ENCODE data around the gene TRIM38.
"Not testable (repeated sequence)": the region's sequence is repeated elsewhere in the genome, so short reads cannot be mapped to it uniquely, and the experiment has no call there.

Gene TRIM38

DNA sequence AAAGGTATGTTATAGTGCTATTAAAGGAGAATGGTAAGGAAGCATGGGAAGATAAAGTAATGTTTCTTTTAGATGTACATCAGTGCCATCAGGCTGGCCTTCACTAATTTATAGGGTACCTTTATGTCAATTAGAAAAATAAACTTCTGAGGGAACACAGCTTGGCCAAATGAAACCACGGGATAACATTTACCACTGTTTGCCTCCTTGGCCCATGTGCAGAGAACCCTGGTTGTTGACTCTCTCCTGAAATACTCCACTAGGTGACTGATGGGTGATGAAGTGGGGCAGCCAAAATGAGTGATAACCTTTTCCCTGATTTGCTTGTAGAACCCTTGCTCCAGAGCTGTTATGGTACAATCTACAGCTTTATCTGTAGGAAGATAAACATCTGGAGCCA lies 9.5 kb downstream of the TRIM38 start:
- no peak for DNase-seq

DNA sequence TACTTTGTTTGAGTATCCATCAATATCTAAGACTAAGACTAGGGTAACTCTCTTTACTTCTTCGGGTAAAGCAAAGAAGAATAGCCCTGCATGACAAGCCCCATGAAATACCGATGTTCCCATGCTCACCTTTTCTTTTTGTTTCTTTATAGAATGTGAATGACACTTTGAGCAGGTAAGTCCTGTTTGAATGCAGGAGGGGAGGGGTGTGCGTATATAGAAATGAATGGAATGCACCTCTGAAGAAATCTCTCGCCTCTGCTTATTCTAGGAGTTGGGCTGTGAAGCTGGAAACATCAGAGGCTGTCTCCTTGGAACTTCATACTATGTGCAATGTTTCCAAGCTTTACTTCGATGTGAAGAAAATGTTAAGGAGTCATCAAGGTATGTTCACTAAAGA lies 10.3 kb downstream of the TRIM38 start:
- no peak for DNase-seq

- no peak for DNase-seq
Measured at GRCh38 chr6:25973923-25974555, 11.4 kb downstream of the TRIM38 start.

DNA sequence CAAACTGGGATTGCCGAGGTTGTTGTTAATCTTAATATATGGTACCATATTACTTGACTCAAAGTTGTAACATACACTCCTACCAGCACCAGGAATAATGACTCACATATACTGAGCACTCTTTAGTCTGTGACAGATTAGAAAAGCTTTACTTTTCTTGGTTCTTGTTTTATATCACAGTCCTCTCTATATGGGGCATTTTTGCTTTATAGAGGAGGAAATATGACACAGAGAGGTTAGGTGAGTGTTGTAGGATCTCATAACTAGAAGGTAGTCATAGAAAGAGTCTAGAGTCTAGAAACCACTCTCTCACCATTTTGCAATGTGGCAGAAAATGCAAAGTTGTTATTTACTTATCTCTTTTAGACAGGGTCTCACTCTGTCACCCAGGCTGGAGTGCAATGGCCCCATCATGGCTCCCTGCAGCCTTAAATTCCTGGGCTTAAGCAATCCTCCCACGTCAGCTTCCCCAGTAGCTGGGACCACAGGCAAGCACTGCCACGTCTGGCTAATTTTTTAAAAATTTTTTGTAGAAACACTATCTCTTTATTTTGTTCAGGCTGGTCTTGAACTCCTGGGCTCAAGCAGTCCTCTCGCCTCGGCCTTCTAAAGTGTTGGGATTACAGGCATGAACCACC lies 13.4 kb downstream of the TRIM38 start:
- no peak for DNase-seq

DNA sequence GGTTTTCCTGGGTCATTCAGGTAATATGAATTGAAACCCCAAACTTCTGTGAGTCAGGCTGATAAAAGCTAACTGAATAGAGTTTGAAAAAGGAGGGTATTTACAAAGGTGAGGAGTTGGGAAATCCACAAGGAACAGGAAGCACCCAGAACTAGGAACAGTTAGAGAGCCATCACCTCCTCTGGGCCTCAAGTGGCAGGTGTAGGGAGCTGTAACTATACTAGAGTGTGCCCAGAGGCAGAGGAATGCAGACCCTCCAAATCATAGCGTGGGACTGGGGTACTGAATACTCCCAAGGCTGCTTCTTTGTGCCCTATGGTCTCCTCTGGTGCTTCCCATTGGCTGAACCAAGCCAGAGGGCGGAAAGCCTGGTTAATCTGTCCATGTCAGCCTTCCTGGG lies 18.3 kb downstream of the TRIM38 start:
- no peak for DNase-seq

- DNase-seq = no peak
Measured at GRCh38 chr6:25981568-25982263, 19.1 kb downstream of the TRIM38 start.

DNA sequence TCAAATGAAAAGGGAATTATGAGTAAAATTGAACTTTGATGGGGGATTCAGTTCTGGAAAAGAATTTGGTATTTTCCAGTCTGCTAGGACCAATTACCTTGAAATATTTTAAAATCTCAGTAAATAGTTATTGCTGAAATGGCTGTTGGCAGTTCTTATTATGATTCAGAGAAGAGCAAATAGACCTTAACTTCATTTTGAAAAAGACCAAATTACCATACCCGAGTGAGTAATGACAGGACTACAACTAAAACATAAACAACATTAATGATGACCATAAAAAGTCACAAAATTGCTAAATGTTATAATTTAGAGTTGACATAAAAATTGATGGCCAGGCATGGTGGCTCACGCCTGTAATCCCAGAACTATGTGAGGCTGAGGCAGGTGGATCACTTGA lies 21.7 kb downstream of the TRIM38 start:
- no peak for DNase-seq

DNA sequence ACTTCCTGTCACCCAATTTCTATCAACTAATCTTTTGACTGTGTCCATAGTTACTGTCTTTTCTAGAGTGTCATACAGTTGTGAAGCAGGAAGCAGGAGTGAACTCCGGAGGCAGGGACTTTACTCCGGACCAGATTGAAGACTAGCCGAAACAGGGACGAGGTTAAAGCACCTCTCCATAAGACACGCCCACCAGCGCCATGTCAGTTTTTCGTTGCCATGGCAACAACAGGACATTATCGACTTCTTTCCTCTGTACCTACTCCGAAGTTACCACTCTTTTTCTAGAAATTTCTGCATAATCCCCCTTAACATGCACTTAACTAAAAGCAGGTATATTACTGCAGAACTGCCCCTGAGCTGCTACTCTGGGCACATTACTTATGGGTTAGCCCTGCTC lies 25.2 kb downstream of the TRIM38 start:
- DNase-seq = no peak

- DNase-seq = no peak
Measured at GRCh38 chr6:25990172-25990873, 27.7 kb downstream of the TRIM38 start.

DNA sequence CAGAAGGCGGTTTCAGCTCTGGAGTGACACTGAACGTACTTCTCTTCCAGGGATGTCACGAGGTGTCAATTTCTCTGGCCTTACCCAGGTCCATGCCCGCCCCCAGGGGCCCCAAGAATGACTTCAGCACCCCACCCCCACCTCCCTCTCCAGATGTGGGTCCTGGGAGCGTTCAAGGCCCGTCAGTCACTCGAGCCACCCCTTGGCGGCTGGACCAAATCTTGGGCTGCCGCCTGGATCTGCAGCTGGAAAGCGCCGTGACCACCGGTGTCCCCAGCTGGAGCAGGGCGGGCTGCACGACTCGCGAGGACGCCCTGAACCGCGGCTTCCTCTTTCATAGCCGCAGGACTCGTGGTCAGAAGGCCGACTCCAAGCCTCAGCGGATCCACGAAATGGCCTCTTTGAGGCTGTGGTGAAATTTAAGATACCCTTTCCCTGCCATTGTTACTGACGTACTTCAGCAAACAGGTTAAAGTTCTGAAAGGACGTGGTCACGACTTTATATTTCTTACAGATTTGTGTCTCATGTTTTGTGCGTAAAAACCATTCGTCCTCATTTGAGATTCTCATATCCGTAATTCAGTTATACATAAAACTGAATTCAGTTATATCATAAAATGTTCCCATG lies 29.3 kb downstream of the TRIM38 start:
- peak; percentile 51 for DNase-seq

GRCh38 chr6:25992413-25993340 lies 30.1 kb downstream of the TRIM38 start:
- DNase-seq = peak; percentile 93

DNA sequence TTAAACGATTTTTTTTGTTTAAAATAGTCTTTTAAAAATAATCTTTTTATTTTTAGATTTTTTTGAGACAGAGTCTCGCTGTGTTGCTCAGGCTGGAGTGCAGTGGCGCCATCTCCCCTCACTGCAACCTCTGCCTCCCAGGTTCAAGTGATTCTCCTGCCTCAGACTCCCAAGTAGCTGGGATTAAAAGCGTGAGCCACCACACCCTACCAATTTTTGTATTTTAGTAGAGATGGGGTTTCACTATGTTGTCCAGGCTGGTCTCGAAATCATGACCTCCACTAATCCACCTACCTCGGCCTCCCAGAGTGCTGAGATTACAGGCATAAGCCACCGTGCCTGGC lies 30.7 kb downstream of the TRIM38 start:
- DNase-seq = not testable (repeated sequence)

GRCh38 chr6:25995507-25995906 lies 32.9 kb downstream of the TRIM38 start:
- no peak for DNase-seq

GRCh38 chr6:25997921-25998320 lies 35.3 kb downstream of the TRIM38 start:
- DNase-seq = no peak

DNA sequence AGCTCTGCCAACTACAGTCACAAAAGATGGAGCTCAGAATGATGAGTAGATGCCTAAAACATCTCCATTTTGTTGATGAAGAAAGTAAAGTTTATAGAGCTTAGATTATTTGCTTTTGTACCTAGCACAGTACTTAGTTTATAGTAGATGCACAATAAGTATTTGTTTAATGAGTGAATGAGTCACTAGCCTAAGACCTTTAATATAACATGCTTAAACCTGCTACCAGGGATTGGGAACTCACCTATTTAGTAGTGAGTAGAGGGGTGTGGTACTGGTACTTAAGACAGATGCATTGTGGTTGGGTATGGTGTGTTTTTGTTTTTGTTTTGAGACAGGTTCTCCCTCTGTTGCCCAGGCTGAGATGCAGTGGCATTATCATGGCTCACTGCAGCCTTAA lies 35.8 kb downstream of the TRIM38 start:
- DNase-seq = no peak

- not testable (repeated sequence) for DNase-seq
Measured at GRCh38 chr6:25999225-25999624, 36.6 kb downstream of the TRIM38 start.

GRCh38 chr6:26000366-26001144 lies 38.0 kb downstream of the TRIM38 start:
- DNase-seq = no peak

GRCh38 chr6:26003102-26003694 lies 40.6 kb downstream of the TRIM38 start:
- peak; percentile 55 for DNase-seq

GRCh38 chr6:26006086-26006939 lies 43.7 kb downstream of the TRIM38 start:
- DNase-seq = no peak

GRCh38 chr6:26006940-26007305 lies 44.3 kb downstream of the TRIM38 start:
- not testable (repeated sequence) for DNase-seq

All from fibroblast of skin of scalp (primary cell).